Measurements from ENCODE around the gene SIK2. TPM values are rescaled to one million over a fixed set of nuclear protein-coding genes. Genes with fewer than 3 reads are reported as not detected.
A peak's percentile ranks its signal among the peaks of the same experiment; 100 is the strongest.

SIK2 gene
- total and polyA plus RNA-seq, 9 of the 15 experiments (the other 6 are each of a cell fraction or from before 2014, with no cell fraction given): 0.74 to 11.6 (median 3.8) TPM

GRCh38 chr11:111765984-111766833, 164.0 kb downstream of the SIK2 start, which contains the start of gene PPP2R1B (continued):
- TF ChIP-seq TBP (optimal IDR thresholded peaks at IDR 0.05; ENCODE audit: low read depth, low read length) (peak; percentile 85), POLR2H (tag; IDR thresholded peaks at IDR 0.05; ENCODE audit: low read depth) (peak; percentile 40; the same call in 1 of the 2 replicates), GTF2F1 (IDR thresholded peaks at IDR 0.05; ENCODE audit: low read depth, low read length) (peak; percentile 47; the same call in 1 of the 2 replicates), ETS1 (conservative IDR thresholded peaks at IDR 0.05; ENCODE audit: control insufficient read depth, low read depth, low read length) (peak; percentile 44; the same call in 1 of the 2 replicates), POLR2AphosphoS5 (IDR thresholded peaks at IDR 0.05; ENCODE audit: control insufficient read depth, insufficient read depth, low read depth, low read length) (peak; percentile 86), L3MBTL2 (IDR thresholded peaks at IDR 0.05) (peak; percentile 69), ZFX (CRISPR knock-in tag; IDR thresholded peaks at IDR 0.05) (peak; percentile 90), GABPB1 (CRISPR knock-in tag; IDR thresholded peaks at IDR 0.05) (no peak), SMC3 (conservative IDR thresholded peaks at IDR 0.05; ENCODE audit: insufficient read depth, low read depth, low read length) (0 out of 2 replicates have a peak, but pooled peaks have one; percentile 4), ARNT (IDR thresholded peaks at IDR 0.05) (peak in 1 of 2 experiments; percentile 38; a peak in 1 of 4 replicates), NKRF (IDR thresholded peaks at IDR 0.05; ENCODE audit: borderline replicate concordance) (peak; percentile 73; the same call in 1 of the 2 replicates), SETDB1 (IDR thresholded peaks at IDR 0.05; ENCODE audit: low read length) (no peak), C11orf30 (IDR thresholded peaks at IDR 0.05; ENCODE audit: low read depth) (peak; percentile 24; the same call in 1 of the 2 replicates), NCOA1 (IDR thresholded peaks at IDR 0.05; ENCODE audit: low read depth) (0 out of 2 replicates have a peak, but pooled peaks have one; percentile 46), RB1 (IDR thresholded peaks at IDR 0.05; ENCODE audit: low read depth) (0 out of 2 replicates have a peak, but pooled peaks have one; percentile 57), DPF2 (IDR thresholded peaks at IDR 0.05) (peak; percentile 11; the same call in 1 of the 2 replicates), GTF2E2 (tag; IDR thresholded peaks at IDR 0.05) (peak; percentile 91), NCOA4 (IDR thresholded peaks at IDR 0.05; ENCODE audit: partially characterized antibody) (no peak), CBX3 (IDR thresholded peaks at IDR 0.05; ENCODE audit: borderline replicate concordance in 1 of 2, low read length in 2 of 2) (peak in 1 of 2 experiments; percentile 4; a peak in 1 of 3 replicates)
- TF ChIP-seq, protein P1, sequence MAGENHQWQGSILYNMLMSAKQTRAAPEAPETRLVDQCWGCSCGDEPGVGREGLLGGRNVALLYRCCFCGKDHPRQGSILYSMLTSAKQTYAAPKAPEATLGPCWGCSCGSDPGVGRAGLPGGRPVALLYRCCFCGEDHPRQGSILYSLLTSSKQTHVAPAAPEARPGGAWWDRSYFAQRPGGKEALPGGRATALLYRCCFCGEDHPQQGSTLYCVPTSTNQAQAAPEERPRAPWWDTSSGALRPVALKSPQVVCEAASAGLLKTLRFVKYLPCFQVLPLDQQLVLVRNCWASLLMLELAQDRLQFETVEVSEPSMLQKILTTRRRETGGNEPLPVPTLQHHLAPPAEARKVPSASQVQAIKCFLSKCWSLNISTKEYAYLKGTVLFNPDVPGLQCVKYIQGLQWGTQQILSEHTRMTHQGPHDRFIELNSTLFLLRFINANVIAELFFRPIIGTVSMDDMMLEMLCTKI (IDR thresholded peaks at IDR 0.05; ENCODE audit: partially characterized antibody): no peak
- TF ChIP-seq, protein P2, sequence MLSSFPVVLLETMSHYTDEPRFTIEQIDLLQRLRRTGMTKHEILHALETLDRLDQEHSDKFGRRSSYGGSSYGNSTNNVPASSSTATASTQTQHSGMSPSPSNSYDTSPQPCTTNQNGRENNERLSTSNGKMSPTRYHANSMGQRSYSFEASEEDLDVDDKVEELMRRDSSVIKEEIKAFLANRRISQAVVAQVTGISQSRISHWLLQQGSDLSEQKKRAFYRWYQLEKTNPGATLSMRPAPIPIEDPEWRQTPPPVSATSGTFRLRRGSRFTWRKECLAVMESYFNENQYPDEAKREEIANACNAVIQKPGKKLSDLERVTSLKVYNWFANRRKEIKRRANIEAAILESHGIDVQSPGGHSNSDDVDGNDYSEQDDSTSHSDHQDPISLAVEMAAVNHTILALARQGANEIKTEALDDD (IDR thresholded peaks at IDR 0.05): 0 out of 2 replicates have a peak, but pooled peaks have one; percentile 9
